ENCODE measurements around the gene PTPRD. TPM values are rescaled to one million over a fixed set of nuclear protein-coding genes. Genes with fewer than 3 reads are reported as not detected.

The PTPRD gene
- total and polyA plus RNA-seq, 2 of the 4 experiments (the other 2 are of a cell fraction) = 0.07 to 0.18 TPM

DNA sequence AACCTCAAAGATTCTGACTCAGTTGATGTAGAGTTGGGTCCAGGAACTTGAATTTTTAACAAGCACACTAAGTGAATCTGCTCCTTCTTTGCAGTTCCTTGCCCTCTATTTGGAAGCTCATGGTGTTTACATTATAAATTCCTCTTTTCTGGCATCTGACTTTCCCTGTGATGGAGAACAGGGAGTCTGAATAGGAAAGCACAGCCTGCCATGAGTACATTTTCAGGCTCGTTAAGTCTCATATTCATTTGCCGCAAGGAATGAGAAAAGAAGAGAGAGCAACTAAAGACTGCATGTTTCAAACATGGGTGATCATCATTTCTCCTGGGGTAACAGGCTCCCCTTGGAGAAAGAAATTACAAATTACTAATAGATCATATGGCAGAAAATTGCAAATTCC is 2345.2 kb downstream of the PTPRD start:
- no peak overlapping the region for H3K56ac ChIP-seq (ENCODE audit: extremely low read depth, insufficient read depth, low read length)
- H3K27me3 ChIP-seq (ENCODE audit: control insufficient read depth, insufficient read depth, low read length) = no peaks in the 10 kb centered on the region
- no peaks in the 10 kb centered on the region for H4K20me1 ChIP-seq (ENCODE audit: insufficient read depth, low read length)
- ChIA-PET CTCF (no interaction called here), POLR2A (ENCODE audit: unreplicated experiment) (no interaction called here)
- no peak overlapping the region for H3K9ac ChIP-seq (ENCODE audit: low read depth, low read length)
- BruUV-seq (replicated peaks) = no TSS peak
- H2BK15ac ChIP-seq (ENCODE audit: low read depth, low read length) = no peak overlapping the region
- no peak for ATAC-seq (ENCODE audit: low read depth)
- 0% methylated on average over 1 of the region's 2 CpGs; no CpG with 5 or more reads in 1 of the 2 experiments for WGBS, 2 experiments (ENCODE audit: extremely low coverage in 2 of 2, insufficient read length in 1 of 2)
- no peak overlapping the region for H3K14ac ChIP-seq (replicated peaks; ENCODE audit: low read depth, low read length)
- no peaks in the 10 kb centered on the region for H3K9me1 ChIP-seq (ENCODE audit: insufficient read depth, low read length)
- no peak overlapping the region for H2AFZ ChIP-seq (replicated peaks; ENCODE audit: low read length, poor library complexity)
- H2BK120ac ChIP-seq (ENCODE audit: low read depth, low read length) = no peak overlapping the region
- H3K9me3 ChIP-seq (ENCODE audit: control insufficient read depth, insufficient read depth, low read length) = no peaks in the 10 kb centered on the region; the same call in 1 of the 2 replicates
- H2BK20ac ChIP-seq (ENCODE audit: low read depth, low read length) = no peak overlapping the region
- H3K4me2 ChIP-seq (ENCODE audit: low read depth, low read length) = no peak overlapping the region
- H4K8ac ChIP-seq (ENCODE audit: low read depth in 2 of 2, low read length in 2 of 2) = no peak overlapping the region
- no peak for DNase-seq
- TF ChIP-seq, protein P1, sequence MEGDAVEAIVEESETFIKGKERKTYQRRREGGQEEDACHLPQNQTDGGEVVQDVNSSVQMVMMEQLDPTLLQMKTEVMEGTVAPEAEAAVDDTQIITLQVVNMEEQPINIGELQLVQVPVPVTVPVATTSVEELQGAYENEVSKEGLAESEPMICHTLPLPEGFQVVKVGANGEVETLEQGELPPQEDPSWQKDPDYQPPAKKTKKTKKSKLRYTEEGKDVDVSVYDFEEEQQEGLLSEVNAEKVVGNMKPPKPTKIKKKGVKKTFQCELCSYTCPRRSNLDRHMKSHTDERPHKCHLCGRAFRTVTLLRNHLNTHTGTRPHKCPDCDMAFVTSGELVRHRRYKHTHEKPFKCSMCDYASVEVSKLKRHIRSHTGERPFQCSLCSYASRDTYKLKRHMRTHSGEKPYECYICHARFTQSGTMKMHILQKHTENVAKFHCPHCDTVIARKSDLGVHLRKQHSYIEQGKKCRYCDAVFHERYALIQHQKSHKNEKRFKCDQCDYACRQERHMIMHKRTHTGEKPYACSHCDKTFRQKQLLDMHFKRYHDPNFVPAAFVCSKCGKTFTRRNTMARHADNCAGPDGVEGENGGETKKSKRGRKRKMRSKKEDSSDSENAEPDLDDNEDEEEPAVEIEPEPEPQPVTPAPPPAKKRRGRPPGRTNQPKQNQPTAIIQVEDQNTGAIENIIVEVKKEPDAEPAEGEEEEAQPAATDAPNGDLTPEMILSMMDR (conservative IDR thresholded peaks at IDR 0.05; ENCODE audit: low read depth, low read length) = no peak
- TF ChIP-seq RAD21 (IDR thresholded peaks at IDR 0.05; ENCODE audit: low read length) (no peak), MAZ (IDR thresholded peaks at IDR 0.05; ENCODE audit: borderline replicate concordance, low read depth, low read length) (no peak), POLR2A (IDR thresholded peaks at IDR 0.05; ENCODE audit: low read depth, low read length) (no peak), SMC3 (IDR thresholded peaks at IDR 0.05; ENCODE audit: low read depth, low read length) (no peak), BHLHE40 (IDR thresholded peaks at IDR 0.05; ENCODE audit: low read depth, low read length) (no peak), RFX5 (IDR thresholded peaks at IDR 0.05; ENCODE audit: low read depth, low read length) (no peak), MXI1 (IDR thresholded peaks at IDR 0.05; ENCODE audit: borderline replicate concordance, low read depth, low read length) (no peak), MAFK (IDR thresholded peaks at IDR 0.05; ENCODE audit: low read depth, low read length) (no peak), CEBPB (IDR thresholded peaks at IDR 0.05; ENCODE audit: low read depth, low read length) (no peak), CHD1 (IDR thresholded peaks at IDR 0.05; ENCODE audit: low read depth, low read length) (no peak), NFE2L2 (IDR thresholded peaks at IDR 0.05; ENCODE audit: low read depth, low read length) (no peak)
- TF ChIP-seq, protein P2, sequence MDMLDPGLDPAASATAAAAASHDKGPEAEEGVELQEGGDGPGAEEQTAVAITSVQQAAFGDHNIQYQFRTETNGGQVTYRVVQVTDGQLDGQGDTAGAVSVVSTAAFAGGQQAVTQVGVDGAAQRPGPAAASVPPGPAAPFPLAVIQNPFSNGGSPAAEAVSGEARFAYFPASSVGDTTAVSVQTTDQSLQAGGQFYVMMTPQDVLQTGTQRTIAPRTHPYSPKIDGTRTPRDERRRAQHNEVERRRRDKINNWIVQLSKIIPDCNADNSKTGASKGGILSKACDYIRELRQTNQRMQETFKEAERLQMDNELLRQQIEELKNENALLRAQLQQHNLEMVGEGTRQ (IDR thresholded peaks at IDR 0.05; ENCODE audit: low read depth, low read length) = no peak
- H2BK5ac ChIP-seq (ENCODE audit: low read depth, low read length, poor library complexity, severe bottlenecking) = no peak overlapping the region
- in situ Hi-C loops (cut with MboI; ENCODE audit: low sequenced_read_pairs) = no loop called here
- intact Hi-C loops (cut with micrococcal nuclease) = no loop called here
- no peaks in the 10 kb centered on the region for H3K79me1 ChIP-seq (ENCODE audit: low read depth in 1 of 2, low read length in 2 of 2)
- H3K4me1 ChIP-seq (ENCODE audit: control insufficient read depth, insufficient read depth, low read length) = no peaks in the 10 kb centered on the region
- H3K4me3 ChIP-seq (ENCODE audit: insufficient read depth, low read depth, low read length) = no peak overlapping the region
- no peak overlapping the region for H3K18ac ChIP-seq (ENCODE audit: low read depth, low read length)
- H3K36me3 ChIP-seq (ENCODE audit: control insufficient read depth, insufficient read depth, low read length) = no peaks in the 10 kb centered on the region
- H4K91ac ChIP-seq (ENCODE audit: insufficient read depth, low read depth, low read length) = no peak overlapping the region
- no peak overlapping the region for H2AK5ac ChIP-seq (ENCODE audit: low read depth, low read length)
- H3K27ac ChIP-seq (ENCODE audit: insufficient read depth, low read length) = no peak overlapping the region
- H3K4ac ChIP-seq (ENCODE audit: low read depth, low read length) = no peak overlapping the region
- H2AK9ac ChIP-seq (replicated peaks; ENCODE audit: low read depth, low read length, poor library complexity) = no peak overlapping the region
- no peak overlapping the region for H4K5ac ChIP-seq (ENCODE audit: low read depth, low read length)
- dilution Hi-C loops (cut with HindIII; ENCODE audit: low sequenced_read_pairs, unreplicated experiment) = no loop called here
- no peak overlapping the region for H3K23ac ChIP-seq (ENCODE audit: low read depth, low read length)
